ENCODE measurements around the gene KCNQ1. TPM values are rescaled to one million over a fixed set of nuclear protein-coding genes. Genes with fewer than 3 reads are reported as not detected.

The KCNQ1 gene
- total and polyA plus RNA-seq, 2 of the 13 experiments (the other 11 are each of a cell fraction or from before 2014, with no cell fraction given) = 0.02 to 0.08 TPM

DNA sequence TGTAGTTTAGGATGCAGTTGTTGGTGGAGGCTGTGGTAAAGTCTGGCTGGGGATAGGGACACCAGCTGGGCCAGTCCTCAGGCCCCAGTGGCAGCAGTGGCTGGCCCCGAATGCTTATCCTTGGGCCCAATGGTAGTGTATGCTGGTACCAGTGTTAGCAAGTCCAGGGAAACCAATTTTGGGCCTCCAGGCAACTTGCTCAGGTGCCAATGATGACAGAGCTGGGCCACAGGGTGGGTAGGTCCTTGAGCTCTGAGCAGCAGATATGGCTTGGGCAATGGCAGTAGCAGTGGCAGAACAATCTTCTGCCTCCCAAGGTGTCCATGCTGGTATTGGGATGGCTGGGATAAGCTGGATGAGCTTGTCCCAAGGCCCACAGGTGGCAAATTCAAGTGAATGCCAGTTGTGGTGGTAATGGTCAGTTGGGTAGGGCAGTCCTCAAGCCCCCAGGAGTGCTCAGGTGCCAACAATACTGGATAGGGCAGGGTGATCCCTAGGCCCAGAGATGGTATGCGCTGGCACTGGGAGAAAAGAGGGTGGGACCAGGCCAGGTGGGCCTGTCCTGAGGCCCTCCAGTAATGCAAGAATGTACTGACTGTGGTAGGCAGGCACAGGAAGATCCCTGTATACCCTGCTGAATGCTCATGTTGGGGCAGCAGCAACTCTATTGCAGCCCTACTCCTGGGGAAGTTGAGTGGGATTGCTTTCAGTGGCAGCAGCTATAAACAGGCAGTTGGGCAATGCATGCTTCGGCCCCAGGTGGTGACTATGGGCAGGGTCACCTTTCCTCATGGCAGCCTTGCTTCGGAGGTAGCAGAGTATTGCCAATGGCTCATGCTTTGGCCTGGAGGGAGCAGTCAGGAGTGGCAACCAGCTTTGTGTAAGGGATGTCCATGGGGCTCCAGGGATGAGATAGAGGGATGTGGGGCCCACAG is 200.3 kb downstream of the KCNQ1 start (continued):
- TF ChIP-seq, protein P1, sequence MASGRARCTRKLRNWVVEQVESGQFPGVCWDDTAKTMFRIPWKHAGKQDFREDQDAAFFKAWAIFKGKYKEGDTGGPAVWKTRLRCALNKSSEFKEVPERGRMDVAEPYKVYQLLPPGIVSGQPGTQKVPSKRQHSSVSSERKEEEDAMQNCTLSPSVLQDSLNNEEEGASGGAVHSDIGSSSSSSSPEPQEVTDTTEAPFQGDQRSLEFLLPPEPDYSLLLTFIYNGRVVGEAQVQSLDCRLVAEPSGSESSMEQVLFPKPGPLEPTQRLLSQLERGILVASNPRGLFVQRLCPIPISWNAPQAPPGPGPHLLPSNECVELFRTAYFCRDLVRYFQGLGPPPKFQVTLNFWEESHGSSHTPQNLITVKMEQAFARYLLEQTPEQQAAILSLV (CRISPR knock-in tag; IDR thresholded peaks at IDR 0.05; ENCODE audit: borderline replicate concordance) = 0 out of 2 replicates have a peak, but pooled peaks have one; percentile 21
- peak; percentile 87 for TF ChIP-seq RBM22 (optimal IDR thresholded peaks at IDR 0.05; ENCODE audit: low read length)
- TF ChIP-seq POLR2G (IDR thresholded peaks at IDR 0.05; ENCODE audit: low read depth, low read length) = peak; percentile 74
- TF ChIP-seq KDM2A (CRISPR knock-in tag; IDR thresholded peaks at IDR 0.05; ENCODE audit: borderline replicate concordance, low read depth) = peak; percentile 13; the same call in 1 of the 2 replicates
- TF ChIP-seq BRF2 (CRISPR knock-in tag; IDR thresholded peaks at IDR 0.05) = 0 out of 2 replicates have a peak, but pooled peaks have one; percentile 22
- peak; percentile 61; the same call in 1 of the 2 replicates for TF ChIP-seq IRX3 (CRISPR knock-in tag; IDR thresholded peaks at IDR 0.05; ENCODE audit: borderline replicate concordance, low read depth)
- peak; percentile 32 to 34; a peak in 3 of 4 replicates for TF ChIP-seq POLR2A (IDR thresholded peaks at IDR 0.05; ENCODE audit: insufficient read depth in 1 of 2, low read depth in 2 of 2, low read length in 2 of 2)
- TF ChIP-seq ZNF777 (CRISPR knock-in tag; IDR thresholded peaks at IDR 0.05) = peak; percentile 16; the same call in 1 of the 2 replicates
- TF ChIP-seq, protein P2, sequence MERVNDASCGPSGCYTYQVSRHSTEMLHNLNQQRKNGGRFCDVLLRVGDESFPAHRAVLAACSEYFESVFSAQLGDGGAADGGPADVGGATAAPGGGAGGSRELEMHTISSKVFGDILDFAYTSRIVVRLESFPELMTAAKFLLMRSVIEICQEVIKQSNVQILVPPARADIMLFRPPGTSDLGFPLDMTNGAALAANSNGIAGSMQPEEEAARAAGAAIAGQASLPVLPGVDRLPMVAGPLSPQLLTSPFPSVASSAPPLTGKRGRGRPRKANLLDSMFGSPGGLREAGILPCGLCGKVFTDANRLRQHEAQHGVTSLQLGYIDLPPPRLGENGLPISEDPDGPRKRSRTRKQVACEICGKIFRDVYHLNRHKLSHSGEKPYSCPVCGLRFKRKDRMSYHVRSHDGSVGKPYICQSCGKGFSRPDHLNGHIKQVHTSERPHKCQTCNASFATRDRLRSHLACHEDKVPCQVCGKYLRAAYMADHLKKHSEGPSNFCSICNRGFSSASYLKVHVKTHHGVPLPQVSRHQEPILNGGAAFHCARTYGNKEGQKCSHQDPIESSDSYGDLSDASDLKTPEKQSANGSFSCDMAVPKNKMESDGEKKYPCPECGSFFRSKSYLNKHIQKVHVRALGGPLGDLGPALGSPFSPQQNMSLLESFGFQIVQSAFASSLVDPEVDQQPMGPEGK (CRISPR knock-in tag; IDR thresholded peaks at IDR 0.05) = no peak
- TF ChIP-seq ZNF652 (CRISPR knock-in tag; IDR thresholded peaks at IDR 0.05; ENCODE audit: borderline replicate concordance, low read depth) = no peak
- TF ChIP-seq SSRP1 (CRISPR knock-in tag; IDR thresholded peaks at IDR 0.05) = peak; percentile 73
- TF ChIP-seq DNMT1 (CRISPR knock-in tag; IDR thresholded peaks at IDR 0.05) = peak; percentile 78; the same call in 1 of the 2 replicates
- TF ChIP-seq EEA1 (CRISPR knock-in tag; IDR thresholded peaks at IDR 0.05; ENCODE audit: borderline replicate concordance) = 0 out of 2 replicates have a peak, but pooled peaks have one; percentile 45
- TF ChIP-seq ZNF564 (CRISPR knock-in tag; IDR thresholded peaks at IDR 0.05) = peak; percentile 41; the same call in 1 of the 2 replicates
- TF ChIP-seq, protein P3, sequence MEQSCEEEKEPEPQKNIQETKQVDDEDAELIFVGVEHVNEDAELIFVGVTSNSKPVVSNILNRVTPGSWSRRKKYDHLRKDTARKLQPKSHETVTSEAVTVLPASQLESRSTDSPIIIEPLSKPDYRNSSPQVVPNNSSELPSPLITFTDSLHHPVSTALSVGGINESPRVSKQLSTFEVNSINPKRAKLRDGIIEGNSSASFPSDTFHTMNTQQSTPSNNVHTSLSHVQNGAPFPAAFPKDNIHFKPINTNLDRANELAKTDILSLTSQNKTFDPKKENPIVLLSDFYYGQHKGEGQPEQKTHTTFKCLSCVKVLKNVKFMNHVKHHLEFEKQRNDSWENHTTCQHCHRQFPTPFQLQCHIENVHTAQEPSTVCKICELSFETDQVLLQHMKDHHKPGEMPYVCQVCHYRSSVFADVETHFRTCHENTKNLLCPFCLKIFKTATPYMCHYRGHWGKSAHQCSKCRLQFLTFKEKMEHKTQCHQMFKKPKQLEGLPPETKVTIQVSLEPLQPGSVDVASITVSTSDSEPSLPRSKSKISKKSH (CRISPR knock-in tag; IDR thresholded peaks at IDR 0.05; ENCODE audit: borderline replicate concordance) = peak; percentile 29; the same call in 1 of the 2 replicates
- peak; percentile 68; the same call in 1 of the 2 replicates for TF ChIP-seq ZNF121 (CRISPR knock-in tag; IDR thresholded peaks at IDR 0.05)
- TF ChIP-seq, protein P4, sequence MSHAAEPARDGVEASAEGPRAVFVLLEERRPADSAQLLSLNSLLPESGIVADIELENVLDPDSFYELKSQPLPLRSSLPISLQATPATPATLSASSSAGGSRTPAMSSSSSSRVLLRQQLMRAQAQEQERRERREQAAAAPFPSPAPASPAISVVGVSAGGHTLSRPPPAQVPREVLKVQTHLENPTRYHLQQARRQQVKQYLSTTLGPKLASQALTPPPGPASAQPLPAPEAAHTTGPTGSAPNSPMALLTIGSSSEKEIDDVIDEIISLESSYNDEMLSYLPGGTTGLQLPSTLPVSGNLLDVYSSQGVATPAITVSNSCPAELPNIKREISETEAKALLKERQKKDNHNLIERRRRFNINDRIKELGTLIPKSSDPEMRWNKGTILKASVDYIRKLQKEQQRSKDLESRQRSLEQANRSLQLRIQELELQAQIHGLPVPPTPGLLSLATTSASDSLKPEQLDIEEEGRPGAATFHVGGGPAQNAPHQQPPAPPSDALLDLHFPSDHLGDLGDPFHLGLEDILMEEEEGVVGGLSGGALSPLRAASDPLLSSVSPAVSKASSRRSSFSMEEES (CRISPR knock-in tag; IDR thresholded peaks at IDR 0.05) = peak; percentile 12; the same call in 1 of the 2 replicates
- TF ChIP-seq NR2F2 (IDR thresholded peaks at IDR 0.05; ENCODE audit: borderline replicate concordance, low read depth) = peak; percentile 39; the same call in 1 of the 2 replicates
- TF ChIP-seq NCOA5 (CRISPR knock-in tag; IDR thresholded peaks at IDR 0.05) = peak; percentile 83; the same call in 1 of the 2 replicates
- no peak for TF ChIP-seq MTA3 (CRISPR knock-in tag; IDR thresholded peaks at IDR 0.05)

Data from HepG2 (cell line).